GM12878 (cell line): ENCODE measurements around the gene TAF6. TPM values are rescaled to one million over a fixed set of nuclear protein-coding genes. Genes with fewer than 3 reads are reported as not detected.

ENCODE experiments used
- ATAC-seq: fragments of 200-7000 bp; cut with Tn5 transposase; 3 replicates; pipeline ENCODE4 v1.9.1; 2020; ENCODE audit warnings: mild to moderate bottlenecking, moderate library complexity
- BruUV-seq: library from RNA; stranded (reverse); fragments of 400-500 nt; replicated peaks from 2 replicates; lab custom pipeline; 2021; lab: Mats Ljungman, UMichigan
- CTCF ChIA-PET: fragments of 300-600 bp; sonication (Branson Sonifier 250); formaldehyde crosslinking; extraction: SDS; loops from one replicate; lab custom pipeline; 2021; ENCODE audit warnings: inconsistent platforms; lab: Yijun Ruan, JAX
- POLR2A ChIA-PET: fragments of 350-600 bp; formaldehyde crosslinking; extraction: SDS; loops from one replicate; lab custom pipeline; 2021; ENCODE audit warnings: inconsistent platforms; lab: Charles Lee
- RAD21 ChIA-PET: fragments of 300-600 bp; sonication (Branson Sonifier 250); formaldehyde crosslinking; loops from one replicate; lab custom pipeline; 2023; ENCODE audit warnings: antibody characterized with exemption; ENCODE audit not compliant: unreplicated experiment; lab: Charles Lee
- SMC1A ChIA-PET: fragments of 300-600 bp; sonication (Branson Sonifier 250); formaldehyde crosslinking; loops from one replicate; lab custom pipeline; 2023; ENCODE audit not compliant: unreplicated experiment, uncharacterized antibody; lab: Charles Lee
- DNase-seq: peaks from one replicate; pipeline ENCODE4 v3.0.0-alpha.2; 2011; ENCODE audit warnings: low read depth, low spot score
- FAIRE-seq: peaks from 3 replicates; lab custom pipeline; 2011; peaks lifted over from hg19 to GRCh38; lab: Jason Lieb, UNC
- H2AFZ ChIP-seq: 2 replicates; pipeline ENCODE4 v1.6.0; 2011; ENCODE audit warnings: low read depth, low read length, control low read depth; ENCODE audit not compliant: control insufficient read depth
- H3K27ac ChIP-seq: 2 replicates; pipeline ENCODE4 v1.5.1; 2011; ENCODE audit warnings: control low read depth; ENCODE audit not compliant: control insufficient read depth, insufficient read depth
- H3K27me3 ChIP-seq, 2 experiments: replicated peaks in 1 of 2; 2 replicates each; pipeline versions ENCODE4 v1.6.0 to v1.6.1; 2011; ENCODE audit warnings: low read length in 1 of 2; ENCODE audit not compliant: control insufficient read depth in 2 of 2, insufficient read depth in 2 of 2
- H3K36me3 ChIP-seq, 2 experiments: 2 replicates each; pipeline ENCODE4 v1.5.1; 2011; ENCODE audit warnings: low read length in 1 of 2; ENCODE audit not compliant: control insufficient read depth in 2 of 2, insufficient read depth in 2 of 2
- H3K4me1 ChIP-seq: 2 replicates; pipeline ENCODE4 v1.6.1; 2011; ENCODE audit warnings: mild to moderate bottlenecking, low read length, moderate library complexity, mixed read lengths; ENCODE audit not compliant: control insufficient read depth, insufficient read depth
- H3K4me2 ChIP-seq: 2 replicates; pipeline ENCODE4 v1.6.0; 2011; ENCODE audit warnings: control low read depth; ENCODE audit not compliant: control insufficient read depth, insufficient read depth
- H3K4me3 ChIP-seq: fragments of 200-600 bp; sonication (generic); 2 replicates; pipeline ENCODE4 v1.5.1; 2016
- H3K79me2 ChIP-seq: 2 replicates; pipeline ENCODE4 v1.6.0; 2011; ENCODE audit warnings: low read length; ENCODE audit not compliant: control insufficient read depth, insufficient read depth
- H3K9ac ChIP-seq: 2 replicates; pipeline ENCODE4 v1.8.0; 2011; ENCODE audit warnings: low read length, control low read depth, mixed read lengths; ENCODE audit not compliant: control insufficient read depth, insufficient read depth
- H3K9me3 ChIP-seq: replicated peaks from 3 replicates; pipeline ENCODE4 v1.5.1; 2011; ENCODE audit warnings: mild to moderate bottlenecking, low read length; ENCODE audit not compliant: control insufficient read depth, insufficient read depth
- H4K20me1 ChIP-seq: 2 replicates; pipeline ENCODE4 v1.6.0; 2011; ENCODE audit not compliant: control insufficient read depth, insufficient read depth
- HCFC1 ChIP-seq: fragments of 150-350 bp; IDR thresholded peaks from 2 replicates; pipeline ENCODE4 v1.6.1; 2014; ENCODE audit warnings: low read length
- NBN ChIP-seq: fragments of 450-650 bp; IDR thresholded peaks from 2 replicates; pipeline ENCODE4 v1.6.1; 2016
- NFYA ChIP-seq: IDR thresholded peaks from 2 replicates; pipeline ENCODE4 v1.6.1; 2011; ENCODE audit warnings: low read depth, mild to moderate bottlenecking, low read length, improper control_type of control experiment, borderline replicate concordance
- STAT3 ChIP-seq: IDR thresholded peaks from 2 replicates; pipeline ENCODE4 v1.6.1; 2011; ENCODE audit warnings: low read depth, low read length, improper control_type of control experiment
- WGBS: methylation state at CpG from one replicate; pipeline ENCODE4 v1.1.6; 2016; ENCODE audit warnings: low lambda C conversion rate; ENCODE audit not compliant: insufficient replicate concordance, insufficient coverage; ENCODE audit errors: missing lambda C conversion rate; 5-methylcytosine and 5-hydroxymethylcytosine counted together
- in situ Hi-C: fragments of 300-500 bp; cut with MboI; formaldehyde crosslinking; loops from 9 replicates; pipeline ENCODE4 v1.14.3; 2018; ENCODE audit warnings: mixed read lengths
- intact Hi-C: fragments of 100-400 bp; cut with micrococcal nuclease; formaldehyde crosslinking; loops from one replicate; pipeline ENCODE4 v1.14.2; 2022; ENCODE audit not compliant: unreplicated experiment
- polyA plus RNA-seq, 11 experiments: library from polyadenylated mRNA; depleted of rRNA in 4 of 11; unstranded in 6 of 11; stranded (reverse) in 5 of 11; fragments of >200 nt; fragmentation: Nextera tagmentation in 4 of 11; fragmentation: Illumina TruSeq in 1 of 11; extraction: Ambion mirVana in 4 of 11; extraction: Trizol in 1 of 11; gene quantifications; 1 replicate in 1 of 11; 2 replicates in 10 of 11; pipeline versions ENCODE4 v1.2.1 to v1.2.3, GENCODE V29; 2011 to 2016; ENCODE audit warnings: inconsistent platforms in 2 of 11, missing spikeins in 2 of 11, low read depth in 1 of 11
- total RNA-seq, 4 experiments: library from RNA; depleted of rRNA in 3 of 4; stranded (reverse); fragments of >200 nt in 3 of 4; fragmentation: Illumina TruSeq in 1 of 4; extraction: Trizol in 1 of 4; gene quantifications; 2 replicates each; pipeline versions ENCODE4 v1.2.1 to v1.2.3, GENCODE V29; 2013 to 2021

The TAF6 gene
- total and polyA plus RNA-seq, 10 of the 15 experiments (the other 5 are each of a cell fraction or from before 2014, with no cell fraction given): 0.27 to 42.6 (median 17.0) TPM

DNA sequence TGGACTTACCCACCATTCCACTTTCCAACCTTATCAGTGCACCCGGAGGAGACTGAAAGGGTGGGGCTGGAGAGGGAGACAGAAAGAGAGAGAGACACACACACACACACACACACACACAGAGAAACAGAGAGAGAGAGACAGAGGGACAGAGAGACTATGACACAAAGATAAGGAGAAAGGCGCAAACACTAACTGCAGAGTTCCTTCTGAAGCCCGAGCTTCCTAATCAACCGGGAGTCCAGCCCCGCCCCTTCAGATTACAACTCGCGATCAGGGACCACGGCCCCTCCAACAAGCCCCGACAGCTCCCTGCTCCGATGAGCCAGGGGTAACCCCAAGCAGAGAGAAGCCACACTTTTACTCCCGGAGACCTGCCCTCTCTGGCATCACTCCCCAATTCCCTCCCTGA lies 48.8 kb upstream of the TAF6 start:
- FAIRE-seq (no peak), DNase-seq (no peak), ATAC-seq (peak; percentile 40)
- no TSS peak for BruUV-seq
- Histone ChIP-seq H3K9me3 (no peaks in the 10 kb centered on the region), H3K4me2 (peak overlapping the region; percentile 66), H3K36me3 (no peaks in the 10 kb centered on the region), H3K27ac (no peak overlapping the region), H3K79me2 (no peaks in the 10 kb centered on the region), H4K20me1 (no peaks in the 10 kb centered on the region), H3K4me3 (peak overlapping the region; percentile 60), H3K4me1 (peaks cover 49% of the 10 kb centered on the region), H3K9ac (peak overlapping the region; percentile 43), H3K27me3 (peaks cover 4 to 6% of the 10 kb centered on the region in 2 experiments; a peak in 3 of 4 replicates), H2AFZ (peak overlapping the region; percentile 35)
- ChIA-PET CTCF (interaction anchor here (0.6 to 2.2 kb wide), 10 partner anchors 9 to 54 kb away, joined by 3 to 9 read pairs (median 6); partner anchors contain the start of gene TRAPPC14), SMC1A (interaction anchor here (1.1 to 2.0 kb wide), 7 partner anchors 12 to 53 kb away, joined by 3 to 7 read pairs (median 4); partner anchors contain the start of gene LAMTOR4), POLR2A (interaction anchor here (0.6 to 3.3 kb wide), 10 partner anchors 10 to 68 kb away, joined by 3 to 11 read pairs (median 3); partner anchors contain the start of genes GPC2, LAMTOR4 and STAG3), RAD21 (interaction anchor here (0.7 to 1.9 kb wide), 10 partner anchors 9 to 240 kb away, joined by 3 to 7 read pairs (median 4); partner anchors contain the start of genes GPC2, LAMTOR4, STAG3 and TRAPPC14)
- intact Hi-C loops: no loop called here
- TF ChIP-seq HCFC1 (no peak), STAT3 (no peak), NFYA (no peak), NBN (peak; percentile 42; the same call in 1 of the 2 replicates)
- 24% methylated on average over 11 of the region's 11 CpGs for WGBS
- in situ Hi-C loops: no loop called here
